Neuronal stem cell (in vitro differentiated cells): ENCODE results near the gene PDE4B.

Experiments used
- DNase-seq: peaks from one replicate; pipeline ENCODE4 v3.0.0-alpha.2; 2013; ENCODE audit warnings: low spot score
- H2AFZ ChIP-seq: one replicate; pipeline ENCODE4 v1.6.1; 2013; ENCODE audit warnings: mild to moderate bottlenecking, low read length, inconsistent platforms
- H2AK5ac ChIP-seq: 2 replicates; pipeline ENCODE4 v1.6.1; 2013; ENCODE audit warnings: low read depth, mild to moderate bottlenecking, inconsistent platforms, low read length, moderate library complexity, mixed read lengths
- H2BK120ac ChIP-seq: 2 replicates; pipeline ENCODE4 v1.6.1; 2013; ENCODE audit warnings: low read depth, mild to moderate bottlenecking, inconsistent platforms, low read length, moderate library complexity, mixed read lengths
- H2BK12ac ChIP-seq: one replicate; pipeline ENCODE4 v1.6.1; 2013; ENCODE audit warnings: low read length, inconsistent platforms
- H2BK15ac ChIP-seq: 2 replicates; pipeline ENCODE4 v1.6.1; 2013; ENCODE audit warnings: mild to moderate bottlenecking, low read length, inconsistent platforms, mixed read lengths
- H2BK5ac ChIP-seq: one replicate; pipeline ENCODE4 v1.6.1; 2013; ENCODE audit warnings: inconsistent platforms, mild to moderate bottlenecking, low read length, moderate library complexity
- H3K14ac ChIP-seq: one replicate; pipeline ENCODE4 v1.6.1; 2013; ENCODE audit warnings: low read length, inconsistent platforms
- H3K18ac ChIP-seq: 2 replicates; pipeline ENCODE4 v1.6.1; 2013; ENCODE audit warnings: low read length, inconsistent platforms
- H3K23ac ChIP-seq: 2 replicates; pipeline ENCODE4 v1.6.1; 2013; ENCODE audit warnings: low read depth, mild to moderate bottlenecking, mixed read lengths, low read length, inconsistent platforms; ENCODE audit not compliant: poor library complexity
- H3K27ac ChIP-seq: replicated peaks from 3 replicates; pipeline ENCODE4 v1.5.1; 2013; ENCODE audit warnings: low read length, inconsistent platforms
- H3K27me3 ChIP-seq, 3 experiments: 2 replicates each; pipeline ENCODE4 v1.6.1; 2013; ENCODE audit warnings: low read length in 3 of 3, mild to moderate bottlenecking in 2 of 3, inconsistent platforms in 1 of 3, low read depth in 1 of 3, mixed read lengths in 1 of 3, moderate library complexity in 1 of 3; ENCODE audit not compliant: control insufficient read depth in 3 of 3, insufficient read depth in 3 of 3
- H3K36me3 ChIP-seq, 2 donors: replicated peaks in 1 of 2; 2 replicates each; pipeline ENCODE4 v1.6.1; 2013; ENCODE audit warnings: low read length in 2 of 2; ENCODE audit not compliant: control insufficient read depth in 2 of 2, insufficient read depth in 2 of 2
- H3K4ac ChIP-seq: 2 replicates; pipeline ENCODE4 v1.6.1; 2013; ENCODE audit warnings: inconsistent platforms, mild to moderate bottlenecking, low read length, moderate library complexity
- H3K4me1 ChIP-seq, 2 donors: 1 replicate in 1 of 2; 2 replicates in 1 of 2; pipeline ENCODE4 v1.6.1; 2013; ENCODE audit warnings: low read length in 2 of 2, low read depth in 1 of 2; ENCODE audit not compliant: control insufficient read depth in 2 of 2, insufficient read depth in 1 of 2
- H3K4me2 ChIP-seq: one replicate; pipeline ENCODE4 v1.6.1; 2013; ENCODE audit warnings: mild to moderate bottlenecking, low read length, inconsistent platforms; ENCODE audit not compliant: insufficient read depth, poor library complexity, severe bottlenecking
- H3K4me3 ChIP-seq, 2 donors: 2 replicates each; pipeline ENCODE4 v1.5.1; 2013; ENCODE audit warnings: low read length in 2 of 2, mild to moderate bottlenecking in 2 of 2, inconsistent platforms in 1 of 2, moderate library complexity in 1 of 2
- H3K79me1 ChIP-seq: one replicate; pipeline ENCODE4 v1.6.1; 2013; ENCODE audit warnings: low read depth, mild to moderate bottlenecking, inconsistent platforms, low read length, moderate library complexity
- H3K9ac ChIP-seq: one replicate; pipeline ENCODE4 v1.6.1; 2013; ENCODE audit warnings: mild to moderate bottlenecking, low read depth, low read length, inconsistent platforms; ENCODE audit not compliant: poor library complexity
- H3K9me3 ChIP-seq, 2 donors: replicated peaks in 1 of 2; 2 replicates each; pipeline versions ENCODE3 to v1.6.1; 2013; ENCODE audit warnings: low read length in 2 of 2, mild to moderate bottlenecking in 2 of 2, inconsistent platforms in 1 of 2, low read depth in 1 of 2, mixed read lengths in 1 of 2, moderate library complexity in 1 of 2; ENCODE audit not compliant: control insufficient read depth in 2 of 2, insufficient read depth in 1 of 2
- H4K8ac ChIP-seq: one replicate; pipeline ENCODE4 v1.6.1; 2013; ENCODE audit warnings: low read depth, mild to moderate bottlenecking, inconsistent platforms, low read length, moderate library complexity
- H4K91ac ChIP-seq: one replicate; pipeline ENCODE4 v1.6.1; 2013; ENCODE audit warnings: low read length, low read depth, mild to moderate bottlenecking, inconsistent platforms; ENCODE audit not compliant: poor library complexity
- WGBS, 2 donors: extraction: QIAGEN DNeasy Blood & Tissue Kit; methylation state at CpG; one replicate each; pipeline ENCODE4 v1.1.7; 2013; ENCODE audit warnings: missing lambda C conversion rate in 2 of 2, mixed read lengths in 1 of 2; ENCODE audit not compliant: insufficient read length in 2 of 2, insufficient replicate concordance in 1 of 2; ENCODE audit errors: extremely low coverage in 2 of 2; 5-methylcytosine and 5-hydroxymethylcytosine counted together

Gene PDE4B

GRCh38 chr1:66302815-66303214, 510.1 kb downstream of the PDE4B start:
- no peak overlapping the region for H2BK120ac ChIP-seq
- no peak overlapping the region for H2BK5ac ChIP-seq

GRCh38 chr1:66303646-66304045, 511.0 kb downstream of the PDE4B start:
- Histone ChIP-seq H2BK5ac (no peak overlapping the region), H4K8ac (no peak overlapping the region), H3K14ac (no peak overlapping the region), H3K23ac (no peak overlapping the region), H3K79me1 (no peaks in the 10 kb centered on the region), H2AK5ac (no peak overlapping the region), H4K91ac (no peak overlapping the region), H3K4me3 (no peak overlapping the region), H3K27ac (no peak overlapping the region), H2BK120ac (no peak overlapping the region), H3K27me3 (no peaks in the 10 kb centered on the region), H2AFZ (no peak overlapping the region), H2BK12ac (no peak overlapping the region), H3K9ac (no peak overlapping the region), H3K36me3 (no peaks in the 10 kb centered on the region), H3K9me3 (no peaks in the 10 kb centered on the region), H3K4ac (no peak overlapping the region), H3K18ac (no peak overlapping the region), H2BK15ac (no peak overlapping the region), H3K4me2 (no peak overlapping the region), H3K4me1 (no peaks in the 10 kb centered on the region)
- no CpG with 5 or more reads among the region's 2 CpGs for WGBS, 2 donors
- DNase-seq, result no peak

More at GRCh38 chr1:66302815-66303214, 510.1 kb downstream of the PDE4B start:
- H2BK15ac ChIP-seq, result no peak overlapping the region
- H3K27ac ChIP-seq, result no peak overlapping the region
- no peak overlapping the region for H2AFZ ChIP-seq
- no peak overlapping the region for H3K9ac ChIP-seq
- no peaks in the 10 kb centered on the region for H3K36me3 ChIP-seq
- no peak overlapping the region for H4K91ac ChIP-seq
- no peak overlapping the region for H2AK5ac ChIP-seq
- no peak overlapping the region for H3K4me2 ChIP-seq
- H3K23ac ChIP-seq, result no peak overlapping the region
- H3K14ac ChIP-seq, result no peak overlapping the region
- H2BK12ac ChIP-seq, result no peak overlapping the region
- no peak overlapping the region for H3K4ac ChIP-seq
- H3K18ac ChIP-seq, result no peak overlapping the region
- no peaks in the 10 kb centered on the region for H3K27me3 ChIP-seq
- WGBS, 2 donors, result no CpG with 5 or more reads among the region's 1 CpG
- H3K4me1 ChIP-seq, result no peaks in the 10 kb centered on the region
- H3K79me1 ChIP-seq, result no peaks in the 10 kb centered on the region
- no peaks in the 10 kb centered on the region for H3K9me3 ChIP-seq
- no peak overlapping the region for H3K4me3 ChIP-seq
- no peak for DNase-seq
- no peak overlapping the region for H4K8ac ChIP-seq

GRCh38 chr1:66304128-66304527, 511.4 kb downstream of the PDE4B start:
- Histone ChIP-seq H3K4me2 (no peak overlapping the region), H3K27ac (no peak overlapping the region), H3K4me3 (no peak overlapping the region), H2AFZ (no peak overlapping the region), H3K9me3 (no peaks in the 10 kb centered on the region), H2BK120ac (no peak overlapping the region), H3K79me1 (no peaks in the 10 kb centered on the region), H4K8ac (no peak overlapping the region), H2BK15ac (no peak overlapping the region), H2BK12ac (no peak overlapping the region), H3K27me3 (no peaks in the 10 kb centered on the region), H3K18ac (no peak overlapping the region), H3K36me3 (no peaks in the 10 kb centered on the region), H3K9ac (no peak overlapping the region), H3K4ac (no peak overlapping the region), H3K14ac (no peak overlapping the region), H2BK5ac (no peak overlapping the region), H4K91ac (no peak overlapping the region), H3K4me1 (no peaks in the 10 kb centered on the region), H2AK5ac (no peak overlapping the region), H3K23ac (no peak overlapping the region)
- DNase-seq, result no peak
- no CpG with 5 or more reads among the region's 2 CpGs for WGBS, 2 donors

GRCh38 chr1:66305927-66306326, 513.2 kb downstream of the PDE4B start:
- H3K14ac ChIP-seq, result no peak overlapping the region
- H3K79me1 ChIP-seq, result no peaks in the 10 kb centered on the region
- H3K9me3 ChIP-seq, result no peaks in the 10 kb centered on the region
- H2AK5ac ChIP-seq, result no peak overlapping the region
- H4K91ac ChIP-seq, result no peak overlapping the region
- H3K18ac ChIP-seq, result no peak overlapping the region
- no peak overlapping the region for H3K27ac ChIP-seq
- no peak for DNase-seq
- no peak overlapping the region for H2BK5ac ChIP-seq
- no CpG with 5 or more reads among the region's 4 CpGs for WGBS, 2 donors
- H4K8ac ChIP-seq, result no peak overlapping the region
- H3K23ac ChIP-seq, result no peak overlapping the region
- no peak overlapping the region for H3K4ac ChIP-seq
- H3K9ac ChIP-seq, result no peak overlapping the region
- no peak overlapping the region for H3K4me2 ChIP-seq
- H2AFZ ChIP-seq, result no peak overlapping the region
- H3K4me1 ChIP-seq, result no peaks in the 10 kb centered on the region
- H2BK120ac ChIP-seq, result no peak overlapping the region
- no peak overlapping the region for H3K4me3 ChIP-seq
- no peak overlapping the region for H2BK12ac ChIP-seq
- H3K36me3 ChIP-seq, result no peaks in the 10 kb centered on the region
- no peak overlapping the region for H2BK15ac ChIP-seq
- no peaks in the 10 kb centered on the region for H3K27me3 ChIP-seq
